Measurements from ENCODE around the gene METTL25B. TPM values are rescaled to one million over a fixed set of nuclear protein-coding genes. Genes with fewer than 3 reads are reported as not detected.

Gene METTL25B
- total RNA-seq, 2 donors from 2014 or later: 15.2 to 17.9 TPM

DNA sequence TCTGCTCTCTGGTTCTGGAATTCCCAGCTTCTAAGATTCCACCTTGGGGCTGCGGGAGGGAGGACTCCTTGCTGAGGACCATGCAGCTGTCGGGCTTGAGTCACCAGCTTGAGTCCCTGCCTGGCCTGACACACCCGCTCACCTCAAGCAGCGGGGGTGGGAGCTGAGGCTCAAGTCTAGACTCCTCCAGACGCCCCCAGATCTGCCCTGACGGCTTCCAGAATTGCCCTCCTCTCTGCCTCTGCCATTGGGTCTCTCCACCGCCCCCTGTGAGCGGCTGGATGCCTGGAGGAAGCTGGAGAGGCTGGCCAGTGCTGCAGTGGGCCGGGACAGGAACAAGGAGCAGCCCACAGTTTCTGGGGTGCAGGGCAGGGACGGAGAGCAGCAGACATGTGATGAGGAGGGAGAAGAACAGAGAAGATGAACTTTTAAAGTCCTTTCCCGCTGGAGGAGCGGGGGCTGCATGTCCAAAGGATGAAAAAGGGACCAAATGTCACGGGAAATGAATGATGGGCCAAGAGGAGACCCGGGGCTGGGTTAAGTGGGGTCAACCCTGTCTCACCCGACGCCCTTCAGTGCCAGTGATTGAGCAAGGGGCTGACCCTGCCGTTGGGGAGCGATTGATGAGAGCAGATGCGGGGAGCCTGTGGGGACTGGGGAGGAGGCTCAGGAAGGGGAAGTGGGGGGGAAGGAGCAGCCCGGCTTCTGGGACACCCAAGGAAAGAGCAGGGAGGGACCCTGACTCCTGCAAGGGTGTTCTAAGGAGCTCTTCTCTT is 36.4 kb upstream of the METTL25B start:
- ATAC-seq (ENCODE audit: insufficient number of reproducible peaks, low FRiP score, low read depth) (no peak), DNase-seq (ENCODE audit: low spot score) (no peak)
- Histone ChIP-seq H3K4me1 (ENCODE audit: control insufficient read depth in 1 of 2, low read depth in 2 of 2) (peaks cover 0 to 4% of the 10 kb centered on the region in 2 donors), H3K9me3 (no peaks in the 10 kb centered on the region), H3K27ac (no peak overlapping the region), H3K36me3 (no peaks in the 10 kb centered on the region), H3K27me3 (replicated peaks; ENCODE audit: insufficient read depth) (peaks cover 10% of the 10 kb centered on the region), H3K4me3 (no peak overlapping the region)
- TF ChIP-seq, protein P1, sequence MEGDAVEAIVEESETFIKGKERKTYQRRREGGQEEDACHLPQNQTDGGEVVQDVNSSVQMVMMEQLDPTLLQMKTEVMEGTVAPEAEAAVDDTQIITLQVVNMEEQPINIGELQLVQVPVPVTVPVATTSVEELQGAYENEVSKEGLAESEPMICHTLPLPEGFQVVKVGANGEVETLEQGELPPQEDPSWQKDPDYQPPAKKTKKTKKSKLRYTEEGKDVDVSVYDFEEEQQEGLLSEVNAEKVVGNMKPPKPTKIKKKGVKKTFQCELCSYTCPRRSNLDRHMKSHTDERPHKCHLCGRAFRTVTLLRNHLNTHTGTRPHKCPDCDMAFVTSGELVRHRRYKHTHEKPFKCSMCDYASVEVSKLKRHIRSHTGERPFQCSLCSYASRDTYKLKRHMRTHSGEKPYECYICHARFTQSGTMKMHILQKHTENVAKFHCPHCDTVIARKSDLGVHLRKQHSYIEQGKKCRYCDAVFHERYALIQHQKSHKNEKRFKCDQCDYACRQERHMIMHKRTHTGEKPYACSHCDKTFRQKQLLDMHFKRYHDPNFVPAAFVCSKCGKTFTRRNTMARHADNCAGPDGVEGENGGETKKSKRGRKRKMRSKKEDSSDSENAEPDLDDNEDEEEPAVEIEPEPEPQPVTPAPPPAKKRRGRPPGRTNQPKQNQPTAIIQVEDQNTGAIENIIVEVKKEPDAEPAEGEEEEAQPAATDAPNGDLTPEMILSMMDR (IDR thresholded peaks at IDR 0.05): no peak

DNA sequence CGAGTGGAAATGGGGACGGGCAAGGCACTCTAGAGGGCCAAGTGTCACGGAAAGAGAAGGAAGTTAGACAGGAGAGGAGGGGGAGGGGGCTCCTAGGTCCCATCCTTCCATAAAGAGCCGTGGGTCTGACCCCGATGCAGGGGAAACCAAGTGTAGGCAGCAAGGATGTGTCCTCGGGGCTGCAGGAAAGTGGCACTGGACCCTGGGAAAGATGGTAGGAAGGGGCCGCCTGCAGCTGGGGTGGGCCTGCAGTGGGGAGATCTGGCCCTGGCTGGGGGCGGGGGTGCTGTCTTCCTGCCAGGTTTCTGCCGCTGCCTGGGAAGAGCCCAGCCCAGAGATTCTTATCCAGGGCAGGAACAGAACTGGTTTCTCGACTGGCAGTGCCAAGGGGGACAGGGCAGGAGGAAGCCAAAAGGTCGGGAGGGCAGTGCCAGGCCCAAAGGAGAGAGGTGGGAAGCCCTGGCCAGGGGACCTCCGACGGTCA is 35.8 kb upstream of the METTL25B start:
- Histone ChIP-seq H3K36me3 (no peaks in the 10 kb centered on the region), H3K4me3 (no peak overlapping the region), H3K27ac (no peak overlapping the region), H3K9me3 (no peaks in the 10 kb centered on the region), H3K27me3 (replicated peaks; ENCODE audit: insufficient read depth) (peaks cover 10% of the 10 kb centered on the region), H3K4me1 (ENCODE audit: control insufficient read depth in 1 of 2, low read depth in 2 of 2) (peaks cover 0 to 4% of the 10 kb centered on the region in 2 donors)
- ATAC-seq (ENCODE audit: insufficient number of reproducible peaks, low FRiP score, low read depth): no peak
- DNase-seq (ENCODE audit: low spot score): no peak
- TF ChIP-seq, protein P1 (IDR thresholded peaks at IDR 0.05): no peak

DNA sequence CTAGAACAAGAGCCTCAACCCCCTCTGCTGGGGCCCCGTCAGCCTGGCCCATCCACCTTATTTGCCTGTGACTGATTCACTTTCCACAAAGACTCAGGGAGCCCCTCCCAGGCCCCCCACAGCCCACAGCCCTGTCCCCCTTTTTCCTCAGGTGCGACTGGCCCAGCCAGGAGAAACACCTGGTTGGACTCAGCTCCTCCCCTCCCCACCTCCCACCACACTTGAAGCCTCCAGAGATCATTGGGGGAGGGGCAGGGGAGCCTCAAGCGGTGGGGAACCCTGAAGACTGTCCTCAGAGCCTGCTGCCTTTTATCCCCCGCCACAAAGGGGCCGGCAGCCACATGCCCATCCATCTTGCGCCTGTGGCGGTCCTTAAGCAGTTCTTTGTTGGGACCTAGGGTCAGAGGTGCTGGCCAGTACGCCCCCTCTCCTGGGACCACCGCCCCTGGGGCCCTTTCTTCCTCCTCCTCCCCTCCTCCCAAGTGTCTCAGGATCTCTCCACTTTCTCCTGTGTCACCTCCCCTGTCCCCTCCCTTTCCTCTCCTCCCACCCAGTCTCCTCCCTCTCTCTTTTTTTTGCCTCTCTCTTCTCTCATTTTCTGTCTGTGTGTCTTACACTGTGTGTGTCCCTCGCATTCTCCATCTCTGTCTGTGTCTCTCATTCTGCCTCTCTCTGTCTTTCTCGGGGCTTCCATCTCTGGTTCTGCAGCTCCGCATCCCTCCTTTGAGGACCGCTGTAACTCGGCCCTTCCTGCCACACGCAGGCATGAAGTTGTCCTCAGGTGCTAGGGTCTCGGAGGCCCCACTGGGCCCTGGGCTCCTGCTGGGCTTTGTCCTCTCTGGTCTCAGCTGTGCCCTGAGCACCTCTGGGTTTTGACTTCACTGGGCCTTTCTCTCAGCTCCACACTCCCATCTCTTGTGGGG is 35.1 kb upstream of the METTL25B start:
- DNase-seq (ENCODE audit: low spot score): no peak
- Histone ChIP-seq H3K27me3 (replicated peaks; ENCODE audit: insufficient read depth) (peaks cover 10% of the 10 kb centered on the region), H3K9me3 (no peaks in the 10 kb centered on the region), H3K4me1 (ENCODE audit: control insufficient read depth in 1 of 2, low read depth in 2 of 2) (peaks cover 0 to 4% of the 10 kb centered on the region in 2 donors), H3K27ac (no peak overlapping the region), H3K4me3 (no peak overlapping the region), H3K36me3 (no peaks in the 10 kb centered on the region)
- TF ChIP-seq, protein P1 (IDR thresholded peaks at IDR 0.05): no peak
- no peak for ATAC-seq (ENCODE audit: insufficient number of reproducible peaks, low FRiP score, low read depth)

DNA sequence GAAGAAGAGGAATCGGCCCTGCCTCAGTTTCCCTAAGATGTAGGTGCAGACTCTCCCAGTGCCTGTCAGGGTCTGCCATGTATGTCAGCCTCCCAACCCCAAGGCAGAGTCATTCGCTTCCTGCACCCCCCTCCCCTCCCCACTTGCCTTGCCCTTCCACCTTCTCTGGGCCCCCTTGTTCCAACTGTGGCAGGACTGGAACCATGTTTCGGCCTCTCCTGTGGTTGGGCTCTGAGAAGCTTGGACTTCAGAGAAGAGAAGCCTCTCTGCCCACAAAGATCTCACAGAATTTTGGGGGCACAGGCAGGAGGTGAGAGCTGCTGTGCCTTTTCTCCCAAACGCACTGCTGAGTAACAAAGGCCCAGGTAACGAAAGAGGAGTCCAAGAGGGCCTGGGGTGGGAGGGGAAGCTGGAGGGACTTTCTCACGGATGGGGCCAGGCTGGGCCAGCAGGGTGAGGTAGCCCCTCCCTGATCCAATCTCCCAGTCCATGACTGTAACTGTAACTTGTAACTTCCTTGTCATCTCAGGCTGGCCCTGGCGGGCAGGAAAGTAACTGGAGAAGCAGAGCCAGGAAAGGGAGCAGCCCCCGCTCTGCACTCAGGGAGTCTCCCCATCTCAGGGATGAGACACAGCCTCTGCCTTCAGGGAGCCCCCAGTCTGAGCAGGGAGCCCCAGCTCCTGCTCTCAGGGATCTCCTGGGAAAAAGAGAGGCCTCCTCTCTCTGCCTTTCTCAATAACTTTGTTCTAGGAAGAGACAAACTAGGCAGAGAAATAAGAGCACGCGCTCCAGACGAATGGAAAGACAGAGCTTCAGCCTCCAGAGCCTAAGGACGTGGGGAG is 34.2 kb upstream of the METTL25B start:
- peaks cover 0 to 4% of the 10 kb centered on the region in 2 donors for H3K4me1 ChIP-seq (ENCODE audit: control insufficient read depth in 1 of 2, low read depth in 2 of 2)
- H3K36me3 ChIP-seq: no peaks in the 10 kb centered on the region
- no peak overlapping the region for H3K27ac ChIP-seq
- H3K9me3 ChIP-seq: no peaks in the 10 kb centered on the region
- peaks cover 10% of the 10 kb centered on the region for H3K27me3 ChIP-seq (replicated peaks; ENCODE audit: insufficient read depth)
- H3K4me3 ChIP-seq: no peak overlapping the region
- no peak for ATAC-seq (ENCODE audit: insufficient number of reproducible peaks, low FRiP score, low read depth)
- DNase-seq (ENCODE audit: low spot score): no peak
- TF ChIP-seq, protein P1 (IDR thresholded peaks at IDR 0.05): no peak
